CD4-positive, alpha-beta T cell treated with Interleukin-15 for 4 hours (primary cell): ENCODE data around the gene USP9X.
A peak's percentile ranks its signal among the peaks of the same experiment; 100 is the strongest.
"Not testable (repeated sequence)": the region's sequence is repeated elsewhere in the genome, so short reads cannot be mapped to it uniquely, and the experiment has no call there.

Source experiments
- DNase-seq: peaks from one replicate; pipeline ENCODE4 v3.0.0-alpha.2; 2020; ENCODE audit warnings: low spot score

USP9X gene

DNA sequence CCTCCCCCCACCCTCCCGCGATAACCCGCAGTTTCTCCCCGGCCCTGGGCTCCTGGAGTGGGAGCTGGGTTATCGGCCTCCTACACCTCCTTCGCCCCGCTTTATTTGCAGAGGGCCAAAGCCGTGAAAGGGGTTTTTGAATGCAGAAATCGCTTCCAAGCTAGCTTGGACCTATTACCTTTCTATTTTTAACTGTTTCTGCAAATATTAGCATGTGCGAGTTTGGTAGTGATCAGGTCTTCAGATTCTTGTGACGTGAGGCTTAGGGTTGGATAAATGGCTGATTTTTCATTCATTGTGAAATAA, 1.3 kb downstream of the USP9X start:
- no peak for DNase-seq

DNA sequence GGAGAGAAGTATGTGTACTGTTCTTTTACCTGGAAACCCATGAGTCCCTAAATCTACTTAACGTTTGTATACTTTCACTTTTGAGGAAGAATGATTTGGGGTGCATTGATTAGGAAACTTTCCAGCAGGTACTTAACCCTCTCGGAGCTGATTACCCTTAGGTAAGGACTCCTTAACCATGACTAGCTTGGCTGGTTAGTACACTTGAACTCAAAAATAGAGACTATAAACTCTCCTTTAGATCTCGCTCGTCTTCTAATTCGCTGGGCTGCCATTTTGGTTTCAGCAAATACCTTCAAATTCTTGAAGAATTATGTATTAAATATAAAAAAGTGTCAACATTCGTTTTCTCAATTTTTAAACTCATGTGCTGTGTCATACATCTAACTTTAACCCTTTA, 2.0 kb downstream of the USP9X start:
- peak; percentile 0 for DNase-seq

DNA sequence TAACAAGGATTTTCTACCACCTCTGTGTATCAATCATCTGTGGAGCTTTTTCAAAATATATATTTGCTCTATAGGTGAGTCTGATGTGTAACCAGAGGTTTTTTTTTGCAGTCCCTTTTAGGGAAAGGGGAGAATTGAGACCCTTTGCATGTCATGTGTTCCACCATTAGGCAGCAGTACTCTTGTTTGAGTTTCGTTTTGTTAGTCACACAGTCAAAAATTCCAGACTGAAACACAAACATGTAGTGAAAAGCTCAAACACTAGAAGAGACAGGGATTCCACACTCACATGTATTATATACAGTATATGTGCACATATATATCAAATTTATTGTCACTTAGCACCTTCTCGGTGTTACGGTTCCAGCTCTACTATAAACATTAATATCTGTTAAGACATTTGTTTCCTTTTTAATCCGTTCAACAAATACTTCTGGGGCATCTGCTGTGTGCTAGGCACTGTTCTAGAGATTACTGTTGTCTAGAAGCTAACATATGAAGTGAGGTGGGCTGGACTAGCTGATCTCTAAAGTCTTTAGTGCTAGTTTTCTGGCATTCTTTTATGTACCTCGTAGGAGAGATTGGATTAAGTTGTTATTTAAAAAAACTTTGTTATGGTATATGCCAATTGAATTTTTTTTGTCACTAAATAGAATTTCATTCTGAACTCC, 5.5 kb downstream of the USP9X start:
- DNase-seq, result no peak

DNA sequence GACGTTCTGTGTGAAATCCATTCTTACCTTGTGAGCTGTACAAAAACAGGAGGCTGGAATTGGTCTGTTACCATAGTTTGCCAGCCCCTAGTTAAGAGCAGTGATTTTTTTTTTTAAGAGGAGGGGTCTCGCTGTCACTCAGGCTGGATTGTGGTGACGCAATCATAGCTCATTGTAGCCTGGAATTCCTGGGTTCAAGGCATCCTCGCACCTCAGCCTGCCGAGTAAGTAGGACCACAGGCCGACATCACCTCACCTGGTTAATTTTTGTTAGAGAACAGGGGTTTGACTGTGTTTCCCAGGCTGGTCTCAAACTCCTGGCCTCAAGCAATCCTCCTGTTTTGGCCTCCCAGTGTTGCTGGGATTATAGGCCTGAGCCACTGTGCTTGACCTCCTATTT, 7.5 kb downstream of the USP9X start:
- no peak for DNase-seq

DNA sequence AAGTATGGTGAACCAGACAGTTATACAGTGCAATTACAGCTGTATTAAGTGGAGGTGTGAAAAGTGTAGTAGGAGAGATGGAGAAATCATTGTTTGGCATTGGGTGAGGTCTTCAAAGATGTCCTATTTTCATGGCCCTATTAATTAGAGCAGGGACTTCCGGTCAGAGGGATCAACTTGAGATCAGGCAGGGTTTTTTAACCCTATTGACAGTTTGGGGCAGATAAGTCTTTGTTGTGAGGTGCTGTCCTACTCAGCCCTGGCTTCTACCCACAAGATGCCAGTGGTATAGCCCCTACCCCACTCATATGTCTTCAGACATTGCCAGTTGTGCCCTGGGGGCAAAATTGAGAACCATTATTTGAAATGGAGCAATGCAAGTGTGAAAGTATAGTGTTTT, 9.9 kb downstream of the USP9X start:
- DNase-seq, result no peak

DNA sequence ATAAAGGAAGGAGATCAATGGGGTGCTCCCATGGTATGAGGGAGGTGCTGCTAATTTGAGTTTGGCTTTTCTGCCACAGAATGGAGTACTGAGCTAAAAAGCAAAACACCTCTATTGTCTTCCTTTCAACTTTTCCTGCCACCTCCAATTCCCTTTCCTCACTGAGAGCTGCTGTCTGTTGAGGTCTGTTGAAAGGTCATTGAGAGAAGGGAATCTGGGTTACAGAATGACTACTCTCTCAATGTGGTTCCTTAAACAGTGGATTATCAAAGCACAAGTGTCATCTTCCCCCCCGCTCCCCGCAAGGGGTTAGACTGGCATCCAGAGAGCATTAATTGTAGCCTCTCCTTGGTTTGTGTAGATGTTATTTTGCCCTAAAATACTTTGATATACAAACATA, 10.7 kb downstream of the USP9X start:
- no peak for DNase-seq

DNA sequence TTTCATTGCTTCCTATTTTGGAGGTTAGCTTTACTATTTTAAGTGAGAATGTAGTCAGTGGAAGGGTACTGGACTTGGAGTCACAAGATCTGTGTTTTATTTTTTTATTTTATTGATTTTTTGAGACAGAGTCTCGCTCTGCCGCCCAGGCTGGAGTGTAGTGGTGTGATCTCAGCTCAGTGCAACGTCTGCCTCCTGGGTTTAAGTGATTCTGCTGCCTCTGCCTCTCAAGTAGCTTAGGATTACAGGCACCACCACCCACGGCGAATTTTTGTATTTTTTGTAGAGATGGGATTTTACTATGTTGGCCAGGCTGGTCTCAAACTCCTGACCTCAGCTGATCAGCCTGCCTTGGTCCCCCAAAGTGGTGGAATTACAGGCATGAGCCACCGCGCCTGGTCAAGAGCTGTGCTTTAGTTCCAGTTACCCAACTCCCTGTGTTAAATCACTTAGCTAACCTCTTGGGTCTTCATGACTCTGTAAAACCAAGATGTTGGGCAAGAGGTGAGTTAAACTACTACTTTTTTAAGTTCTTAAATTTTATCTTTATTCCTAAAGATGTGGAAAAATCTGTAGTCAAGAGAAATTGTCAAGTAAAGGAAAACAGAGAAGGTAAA, 11.2 kb downstream of the USP9X start:
- no peak for DNase-seq

DNA sequence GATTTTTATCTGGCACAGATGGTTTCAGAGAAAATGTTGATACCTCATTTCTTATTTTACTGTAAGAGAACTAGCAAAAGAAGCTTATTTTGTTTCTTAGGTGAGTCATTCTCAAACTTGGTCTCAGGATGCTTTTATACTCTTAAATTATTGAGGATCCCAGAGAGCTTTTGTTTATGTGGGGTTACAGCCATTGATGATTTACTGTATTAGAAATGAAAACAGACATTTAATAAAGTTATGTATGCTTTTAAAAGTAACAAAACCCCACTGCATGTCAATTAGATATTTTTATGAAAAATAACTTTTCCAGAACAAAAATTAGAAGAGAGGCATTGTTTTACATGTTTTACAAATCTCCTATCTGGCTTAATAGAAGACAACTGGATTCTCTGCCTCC, 12.1 kb downstream of the USP9X start:
- no peak for DNase-seq

DNA sequence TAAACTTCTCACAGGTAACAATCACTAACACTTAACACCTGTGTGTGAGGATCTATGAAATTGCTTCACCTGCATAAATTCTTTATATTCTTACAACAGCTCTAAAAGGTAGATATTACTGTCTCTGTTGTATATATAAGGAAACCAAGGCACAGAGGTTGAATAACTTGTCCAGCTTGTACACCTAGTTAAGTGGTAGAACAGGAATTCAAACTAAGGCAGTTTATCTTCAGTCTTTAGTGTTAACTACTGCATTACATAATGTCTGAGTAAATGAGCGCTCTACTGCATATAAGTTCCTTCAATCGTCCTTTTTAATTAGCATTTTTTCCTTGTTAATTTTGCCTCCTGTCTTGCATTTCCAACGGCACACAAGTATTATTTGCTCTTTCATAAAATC, 15.0 kb downstream of the USP9X start:
- DNase-seq, result no peak

DNA sequence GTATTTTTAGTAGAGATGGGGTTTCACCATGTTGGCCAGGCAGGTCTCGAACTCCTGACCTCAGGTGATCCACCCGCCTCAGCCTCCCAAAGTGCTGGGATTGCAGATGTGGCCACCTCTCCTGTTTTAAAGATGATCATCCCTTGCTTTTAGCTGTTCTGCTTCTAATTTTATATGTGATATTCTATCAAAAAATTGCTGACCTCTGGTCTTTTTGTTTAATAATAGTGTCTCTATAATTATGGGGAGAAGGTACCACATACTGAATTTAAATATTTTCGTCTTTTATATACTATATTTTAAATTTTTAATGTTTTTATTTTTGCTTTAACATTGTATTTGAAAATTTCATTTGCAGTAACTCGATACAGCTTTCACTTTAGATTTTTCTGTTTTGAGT, 15.6 kb downstream of the USP9X start:
- no peak for DNase-seq

DNA sequence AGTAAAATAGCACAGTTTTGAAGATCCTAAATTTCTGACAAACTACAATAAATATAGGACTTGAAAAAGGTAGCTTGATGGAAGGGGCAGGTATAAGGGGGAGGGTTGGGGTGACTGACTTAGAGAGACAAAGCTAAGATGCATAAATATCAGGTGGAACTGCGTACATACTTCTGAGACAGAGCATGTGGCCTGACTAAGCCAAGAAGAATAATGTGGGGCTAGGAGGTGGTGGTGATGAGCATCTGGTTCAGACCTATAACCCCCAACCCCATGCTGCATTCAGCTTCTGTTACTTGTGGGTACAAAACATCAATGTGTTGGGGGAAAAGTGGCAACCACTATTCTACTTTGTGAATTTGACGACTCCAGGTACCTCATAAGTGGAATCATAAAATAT, 19.8 kb downstream of the USP9X start:
- no peak for DNase-seq

DNA sequence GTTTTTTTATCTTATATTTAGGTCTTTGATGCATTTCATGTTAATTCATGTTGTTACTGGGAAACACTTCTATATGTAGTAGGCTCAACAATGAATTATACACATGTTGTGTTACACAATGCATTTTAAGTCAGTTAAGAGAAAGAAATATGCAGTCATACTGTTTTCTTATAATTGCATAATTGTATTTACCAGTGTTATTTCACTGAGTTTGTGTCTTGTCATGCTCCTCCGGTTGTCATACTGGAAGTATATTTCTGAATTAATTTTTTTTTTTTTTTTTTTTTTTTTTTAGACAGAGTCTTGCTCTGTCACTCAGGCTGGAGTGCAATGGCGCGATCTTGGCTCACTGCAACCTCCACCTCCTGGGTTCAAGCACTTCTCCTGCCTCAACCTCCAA, 21.0 kb downstream of the USP9X start:
- DNase-seq, result not testable (repeated sequence)

DNA sequence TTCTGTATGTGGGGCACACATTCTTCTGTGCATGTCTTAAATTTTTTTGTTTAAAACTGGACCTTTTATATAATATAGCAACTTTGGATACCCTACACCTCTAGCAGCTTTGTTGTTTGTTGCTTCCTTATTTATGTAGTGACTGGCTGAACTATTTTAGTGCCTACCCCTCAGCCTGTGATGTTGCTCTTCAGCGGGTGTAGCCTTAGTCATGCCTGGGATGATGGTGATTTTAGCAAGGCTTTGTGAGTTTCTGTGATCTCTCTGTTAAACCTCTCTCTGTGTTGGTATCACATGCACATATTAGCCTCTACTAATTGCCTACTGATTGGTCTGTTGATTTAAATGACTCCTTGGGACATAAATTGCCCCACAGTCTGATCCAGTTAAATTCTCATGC, 22.8 kb downstream of the USP9X start:
- DNase-seq, result no peak

DNA sequence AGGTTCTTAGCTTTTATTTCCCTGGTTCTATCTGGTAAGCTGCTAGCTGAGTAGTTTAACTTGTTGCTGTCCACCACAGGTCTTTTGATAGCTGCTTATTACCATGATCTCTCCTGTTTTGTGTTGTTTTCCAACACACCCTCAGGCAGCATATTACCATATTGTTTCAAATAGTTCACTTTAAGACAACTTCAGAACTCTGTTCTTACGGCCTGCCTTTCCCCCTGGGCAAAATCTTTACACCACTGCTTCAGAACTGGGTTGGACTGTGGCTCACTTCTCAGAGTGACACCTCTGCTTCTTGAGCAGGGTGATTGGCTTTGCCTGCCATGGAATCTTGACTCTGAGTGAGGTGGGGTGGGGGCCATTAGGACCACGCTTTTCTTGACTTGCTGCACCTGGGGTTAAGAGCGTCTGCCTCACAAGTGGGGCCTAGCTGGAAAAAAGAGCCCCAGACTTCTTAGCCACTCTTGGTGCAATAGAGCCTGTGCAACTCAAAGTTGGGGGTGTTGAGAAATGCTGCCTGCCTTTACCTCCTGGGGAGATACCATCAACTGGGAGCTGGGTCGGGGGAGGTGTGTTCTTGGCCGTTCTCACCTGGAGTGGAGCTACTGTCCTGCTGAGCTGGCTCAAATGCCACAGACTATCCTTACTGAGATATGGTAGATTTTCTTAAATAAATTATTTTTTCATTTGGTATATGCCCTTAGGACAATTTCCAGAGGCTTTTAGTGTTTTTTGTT, 23.4 kb downstream of the USP9X start:
- DNase-seq, result no peak

DNA sequence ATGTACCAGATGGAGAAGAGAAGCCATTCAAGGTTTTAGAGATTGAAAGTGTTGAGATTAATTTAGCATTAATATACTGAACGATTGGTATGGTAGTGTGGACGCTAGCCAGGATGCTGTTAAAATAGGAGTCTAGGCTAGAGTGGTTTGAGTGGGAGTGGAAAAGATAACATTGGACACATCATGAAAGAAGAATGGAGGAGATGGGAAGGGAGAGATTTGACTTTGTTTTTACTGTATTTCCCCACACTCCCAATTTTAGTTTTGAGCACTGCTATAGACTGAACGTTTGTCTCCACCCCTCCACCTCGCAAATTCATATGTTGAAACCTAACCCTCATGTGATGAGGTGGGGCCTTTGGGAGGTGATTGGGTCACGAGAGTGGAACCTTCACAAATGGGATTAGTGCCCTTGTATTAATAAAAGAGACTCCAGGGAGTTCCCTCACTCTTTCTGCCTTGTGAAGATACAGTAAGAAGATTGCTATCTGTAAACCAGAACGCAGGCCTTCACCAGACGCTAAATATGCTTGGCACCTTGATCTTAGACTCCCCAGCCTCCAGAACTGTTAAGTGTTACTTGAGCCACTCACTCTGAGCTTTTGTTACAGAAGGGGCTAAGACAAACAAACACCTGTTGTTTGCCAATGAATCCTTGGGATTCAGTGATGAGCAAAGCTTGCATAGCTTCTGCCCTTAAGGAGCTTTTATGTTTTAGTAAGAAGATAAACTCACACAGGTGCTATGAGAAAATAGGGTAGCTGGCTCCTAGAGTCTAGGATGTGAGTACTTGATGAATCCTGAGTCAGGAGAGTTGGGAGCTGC, 25.8 kb downstream of the USP9X start:
- peak; percentile 4 for DNase-seq

DNA sequence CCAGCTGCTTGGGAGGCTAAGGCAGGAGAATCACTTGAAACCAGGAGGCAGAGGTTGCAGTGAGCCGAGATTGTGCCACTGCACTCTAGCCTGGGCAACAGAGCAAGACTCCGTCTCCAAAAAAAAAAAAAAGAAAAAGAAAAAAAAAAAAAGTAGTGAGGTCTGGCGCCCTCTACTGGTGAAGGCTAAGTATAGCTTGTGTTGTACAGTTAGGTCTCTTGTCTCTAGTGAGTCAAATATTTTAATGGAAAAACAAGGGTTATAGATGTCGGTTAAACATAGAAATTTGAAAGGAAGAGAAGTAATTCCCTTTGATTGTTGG, 29.8 kb downstream of the USP9X start:
- DNase-seq, result peak; percentile 37

DNA sequence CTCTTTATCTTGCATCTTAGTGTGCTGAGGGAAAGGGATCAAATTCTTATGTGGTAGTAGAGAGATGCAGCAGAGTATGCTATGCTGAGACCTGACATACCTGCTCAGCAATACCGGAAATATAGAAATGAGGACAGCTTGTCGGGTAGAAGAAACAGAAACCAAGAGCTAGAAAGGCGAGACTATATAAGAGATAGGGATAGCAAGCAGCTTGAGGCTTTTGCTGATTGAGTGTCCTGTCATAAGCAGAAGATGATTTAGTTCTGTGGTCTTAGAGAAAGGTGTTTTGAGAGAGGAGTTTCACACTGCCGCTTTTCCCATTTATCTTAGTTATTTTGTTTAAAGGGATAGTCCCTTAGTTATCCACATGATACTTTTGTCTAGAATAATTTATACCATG, 31.7 kb downstream of the USP9X start:
- peak; percentile 35 for DNase-seq

DNA sequence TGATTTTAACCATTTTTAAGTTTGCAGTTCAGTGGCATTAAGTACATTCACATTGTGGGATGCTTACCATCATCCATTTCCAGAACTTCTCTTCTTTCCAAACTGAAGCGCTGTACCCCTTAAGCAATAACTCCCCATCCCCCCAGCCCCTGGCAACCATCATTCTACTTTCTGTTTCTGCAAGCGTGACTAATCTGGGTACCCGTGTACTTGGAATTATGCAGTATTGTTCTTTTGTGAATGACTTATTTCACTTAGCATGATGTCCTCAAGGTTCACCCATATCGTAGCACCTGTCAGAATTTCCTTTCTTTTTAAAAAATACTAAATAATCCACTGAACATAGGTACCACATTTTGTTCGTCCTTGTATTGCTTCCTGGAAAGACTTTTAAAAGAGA, 32.9 kb downstream of the USP9X start:
- DNase-seq, result peak; percentile 35

DNA sequence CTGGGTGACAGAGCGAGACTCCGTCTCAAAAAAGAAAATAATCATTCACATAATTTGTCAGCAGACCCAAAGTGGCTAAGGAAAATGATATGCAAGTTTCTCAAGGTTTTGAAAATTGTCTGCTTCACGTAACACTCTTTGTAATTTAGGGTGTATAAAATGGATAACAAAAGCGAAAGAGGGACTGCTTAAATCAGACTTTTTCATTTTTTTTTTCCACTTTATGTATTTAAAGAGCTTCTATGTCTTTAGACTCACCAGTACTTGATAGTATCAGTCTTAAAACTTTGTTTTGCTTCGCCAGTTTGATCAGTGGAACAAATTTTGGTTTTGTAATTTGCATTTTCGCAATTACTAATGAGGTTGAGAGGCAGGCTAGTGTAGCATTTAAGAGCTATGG, 34.6 kb downstream of the USP9X start:
- DNase-seq, result no peak

DNA sequence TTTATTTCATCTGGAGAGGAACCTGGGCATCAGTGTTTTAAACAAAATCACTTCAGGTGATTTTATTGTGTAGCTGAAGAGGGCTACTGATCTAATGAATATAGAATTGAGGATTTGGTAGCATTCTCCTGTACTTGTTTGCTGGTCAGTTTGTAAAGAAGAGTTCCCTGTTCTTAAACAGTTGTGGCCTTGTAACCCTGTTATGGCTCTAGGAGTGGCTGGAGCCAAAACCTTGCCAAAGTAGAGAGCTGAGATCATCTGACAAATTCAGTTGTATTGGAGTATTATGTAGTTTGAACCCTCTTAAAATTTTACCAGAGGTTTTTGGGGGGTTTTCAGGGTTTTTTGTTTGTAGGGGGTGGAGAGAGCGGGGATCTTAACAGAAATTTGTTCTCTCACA, 36.5 kb downstream of the USP9X start:
- no peak for DNase-seq

DNA sequence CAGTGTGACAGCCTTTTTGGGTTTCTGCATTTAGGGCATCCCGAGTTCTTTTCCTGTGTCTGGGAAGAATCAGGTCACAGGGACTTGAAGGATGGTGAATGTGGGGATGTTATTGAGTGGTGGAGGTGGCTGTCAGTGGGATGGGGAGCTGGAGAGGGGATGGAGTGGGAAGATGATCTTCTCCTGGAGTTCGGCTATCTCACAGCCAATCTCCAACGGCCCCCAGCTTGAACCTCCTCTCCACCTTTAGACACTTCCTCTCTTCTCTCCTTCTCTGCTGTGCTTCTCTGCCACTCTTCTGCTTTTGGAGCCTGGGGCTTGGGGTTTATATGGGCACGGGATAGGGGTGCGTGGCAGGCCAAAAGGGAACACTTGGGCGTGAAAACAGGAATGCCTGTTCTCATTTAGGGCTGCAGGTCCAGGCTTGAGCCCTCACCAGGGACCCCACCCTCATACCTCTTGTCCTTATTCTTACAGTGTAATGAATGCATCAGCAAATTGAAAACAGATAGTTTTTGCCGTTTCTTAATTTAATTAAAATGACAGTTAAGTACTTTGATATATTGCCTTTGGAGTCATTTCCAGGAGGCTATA, 37.5 kb downstream of the USP9X start:
- DNase-seq, result no peak

DNA sequence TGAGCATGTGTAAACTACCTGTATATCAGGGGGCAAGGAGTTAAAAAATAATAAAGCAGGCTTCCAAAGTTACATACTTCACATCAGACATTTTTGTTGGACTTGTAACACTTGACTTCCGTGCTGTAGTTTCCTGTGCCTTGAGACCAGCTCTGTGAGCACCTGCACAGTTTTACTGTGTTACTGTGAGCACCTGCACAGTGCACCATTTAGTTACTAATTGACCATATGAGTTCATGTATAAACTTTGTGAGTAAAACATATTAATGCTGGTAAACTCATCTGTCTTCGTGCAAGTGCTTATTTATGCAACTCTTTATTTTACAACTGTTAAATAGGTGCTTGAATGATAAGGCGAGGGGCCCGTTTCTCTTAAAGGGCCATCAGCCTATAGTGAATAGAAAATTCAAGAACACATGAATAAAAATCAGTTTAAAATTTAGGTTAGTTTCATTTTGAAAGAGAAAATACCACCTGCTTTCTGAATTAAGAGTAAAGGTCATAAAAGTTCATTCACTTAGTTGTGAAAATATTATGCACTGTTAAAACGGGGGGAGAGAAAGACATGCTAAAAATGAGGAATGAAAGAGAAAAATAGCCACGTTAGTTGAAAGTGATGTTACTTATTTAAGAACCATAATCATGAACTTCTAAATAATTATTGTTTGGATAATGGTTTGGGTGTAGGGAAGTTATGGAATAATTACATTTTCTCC, 42.4 kb downstream of the USP9X start:
- no peak for DNase-seq
